GM23338 (cell line): Measurements from ENCODE around the gene PLXNA2. TPM values are rescaled to one million over a fixed set of nuclear protein-coding genes. Genes with fewer than 3 reads are reported as not detected.

Experiments used
- ATAC-seq: fragments of 200-7000 bp; cut with Tn5 transposase; 3 replicates; pipeline ENCODE4 v1.9.1; 2020
- DNase-seq: peaks from one replicate; pipeline ENCODE4 v3.0.0-alpha.2; 2015; ENCODE audit warnings: low spot score
- H2AFZ ChIP-seq: fragments of 200-600 bp; sonication (generic); 2 replicates; pipeline ENCODE4 v1.8.0; 2016; ENCODE audit warnings: antibody characterized with exemption, mild to moderate bottlenecking, moderate library complexity
- H3F3A ChIP-seq: fragments of 200-600 bp; sonication (generic); replicated peaks from 2 replicates; pipeline ENCODE4 v1.8.0; 2017; ENCODE audit warnings: antibody characterized with exemption, mixed run types, low read depth
- H3K27ac ChIP-seq: fragments of 200-600 bp; sonication (generic); 2 replicates; pipeline ENCODE4 v1.6.1; 2016; ENCODE audit warnings: low read depth
- H3K27me3 ChIP-seq: fragments of 200-600 bp; sonication (generic); 2 replicates; pipeline ENCODE4 v1.8.0; 2016; ENCODE audit warnings: mild to moderate bottlenecking, mixed run types, moderate library complexity; ENCODE audit not compliant: insufficient read depth
- H3K36me3 ChIP-seq: fragments of 200-600 bp; sonication (generic); 2 replicates; pipeline ENCODE4 v1.8.0; 2016; ENCODE audit warnings: mild to moderate bottlenecking; ENCODE audit not compliant: insufficient read depth
- H3K4me1 ChIP-seq: fragments of 200-600 bp; sonication (generic); 2 replicates; pipeline ENCODE4 v1.8.0; 2016; ENCODE audit warnings: mild to moderate bottlenecking, moderate library complexity; ENCODE audit not compliant: insufficient read depth
- H3K4me2 ChIP-seq: fragments of 200-600 bp; sonication (generic); 2 replicates; pipeline ENCODE4 v1.7.1; 2017; ENCODE audit warnings: mixed run types
- H3K4me3 ChIP-seq: fragments of 200-600 bp; sonication (generic); 2 replicates; pipeline ENCODE4 v1.6.1; 2016; ENCODE audit warnings: mixed run types
- H3K79me2 ChIP-seq: fragments of 200-600 bp; sonication (generic); replicated peaks from 2 replicates; pipeline ENCODE4 v1.8.0; 2017; ENCODE audit warnings: mild to moderate bottlenecking; ENCODE audit not compliant: insufficient read depth
- H3K9me2 ChIP-seq: fragments of 200-600 bp; sonication (generic); 2 replicates; pipeline ENCODE4 v1.8.0; 2017; ENCODE audit not compliant: insufficient read depth
- H4K20me1 ChIP-seq: fragments of 200-600 bp; sonication (generic); replicated peaks from 2 replicates; pipeline ENCODE4 v1.8.0; 2017; ENCODE audit warnings: mild to moderate bottlenecking; ENCODE audit not compliant: insufficient read depth
- H3K27ac Mint-ChIP-seq: 2 replicates; pipeline ENCODE4 v1.8.0; 2020; ENCODE audit warnings: inconsistent platforms, mild to moderate bottlenecking, moderate library complexity, mixed read lengths
- H3K27me3 Mint-ChIP-seq: 3 replicates; pipeline ENCODE4 v1.8.0; 2022; ENCODE audit warnings: low read depth, mild to moderate bottlenecking, moderate library complexity, mixed read lengths, inconsistent platforms; ENCODE audit not compliant: insufficient read depth, poor library complexity
- H3K36me3 Mint-ChIP-seq: 3 replicates; pipeline ENCODE4 v1.8.0; 2021; ENCODE audit warnings: low read depth, mild to moderate bottlenecking, inconsistent platforms, moderate library complexity, mixed read lengths
- H3K4me1 Mint-ChIP-seq: 3 replicates; pipeline ENCODE4 v1.8.0; 2020; ENCODE audit warnings: mild to moderate bottlenecking, inconsistent platforms, mixed read lengths
- H3K4me3 Mint-ChIP-seq: 3 replicates; pipeline ENCODE4 v1.8.0; 2021; ENCODE audit warnings: moderate library complexity, mild to moderate bottlenecking, inconsistent platforms, mixed read lengths
- H3K9me3 Mint-ChIP-seq: 3 replicates; pipeline ENCODE4 v1.8.0; 2020; ENCODE audit warnings: moderate library complexity, mild to moderate bottlenecking, inconsistent platforms, mixed read lengths
- CREB1 ChIP-seq: fragments of 250-450 bp; sonication (Bioruptor Pico); IDR thresholded peaks from 2 replicates; pipeline ENCODE4 v1.5.0; 2020; ENCODE audit warnings: low read depth, mild to moderate bottlenecking, moderate library complexity
- ETS1 ChIP-seq: IDR thresholded peaks from 2 replicates; pipeline ENCODE4 v1.6.1; 2016; ENCODE audit warnings: antibody characterized with exemption
- JUNB ChIP-seq: IDR thresholded peaks from one replicate; pipeline ENCODE4 v1.6.1; 2016; ENCODE audit warnings: antibody characterized with exemption; ENCODE audit not compliant: unreplicated experiment
- NANOG ChIP-seq: IDR thresholded peaks from 2 replicates; pipeline ENCODE4 v1.6.1; 2016; ENCODE audit warnings: antibody characterized with exemption, borderline replicate concordance
- POLR2AphosphoS5 ChIP-seq: IDR thresholded peaks from 2 replicates; pipeline ENCODE4 v1.6.1; 2016; ENCODE audit warnings: antibody characterized with exemption, low read depth
- REST ChIP-seq: IDR thresholded peaks from one replicate; pipeline ENCODE4 v1.6.1; 2018; ENCODE audit warnings: antibody characterized with exemption; ENCODE audit not compliant: unreplicated experiment
- ZNF331 ChIP-seq: fragments of 250-450 bp; sonication (Bioruptor Pico); IDR thresholded peaks from 2 replicates; pipeline ENCODE4 v1.5.0; 2020; ENCODE audit warnings: low read depth, mild to moderate bottlenecking, moderate library complexity
- polyA plus RNA-seq: library from polyadenylated mRNA; unstranded; fragments of >200 nt; fragmentation: Nextera tagmentation; extraction: Ambion mirVana; gene quantifications from 2 replicates; pipeline ENCODE4 v1.2.1, GENCODE V29; 2016
- total RNA-seq: library from RNA; depleted of rRNA; stranded (reverse); fragments of >200 nt; shearing (Covaris generic); gene quantifications from 2 replicates; pipeline ENCODE4 v1.2.3, GENCODE V29; 2014
- TF ChIP-seq, protein P1 (sequence below), 2 experiments: fragments of 200-600 bp in 1 of 2; sonication (generic) in 1 of 2; conservative IDR thresholded peaks; 2 replicates each; pipeline versions ENCODE4 v1.5.1 to v1.6.1; 2016 to 2017; ENCODE audit warnings: antibody characterized with exemption in 2 of 2, low read depth in 2 of 2, mild to moderate bottlenecking in 2 of 2, moderate library complexity in 1 of 2
- TF ChIP-seq, protein P2 (sequence below): fragments of 250-450 bp; sonication (Bioruptor Pico); IDR thresholded peaks from 2 replicates; pipeline ENCODE4 v1.5.0; 2020; ENCODE audit warnings: mild to moderate bottlenecking, moderate library complexity

Gene PLXNA2
- total and polyA plus RNA-seq, 2 experiments from 2014 or later, result 0.40 to 1.8 TPM

GRCh38 chr1:208228550-208228949 is 15.6 kb downstream of the PLXNA2 start:
- no peaks in the 10 kb centered on the region for H3K9me2 ChIP-seq
- H4K20me1 ChIP-seq, result no peaks in the 10 kb centered on the region
- DNase-seq, result no peak
- no peaks in the 10 kb centered on the region for H3K27me3 ChIP-seq
- peaks cover 59% of the 10 kb centered on the region for H3K4me1 Mint-ChIP-seq
- no peaks in the 10 kb centered on the region for H3K36me3 Mint-ChIP-seq
- peaks cover 2% of the 10 kb centered on the region for H3K27me3 Mint-ChIP-seq
- no peak overlapping the region for H3K27ac Mint-ChIP-seq
- H3K4me2 ChIP-seq, result no peak overlapping the region
- peaks cover 11% of the 10 kb centered on the region for H3K4me1 ChIP-seq
- TF ChIP-seq CREB1, result no peak
- TF ChIP-seq, protein P1, sequence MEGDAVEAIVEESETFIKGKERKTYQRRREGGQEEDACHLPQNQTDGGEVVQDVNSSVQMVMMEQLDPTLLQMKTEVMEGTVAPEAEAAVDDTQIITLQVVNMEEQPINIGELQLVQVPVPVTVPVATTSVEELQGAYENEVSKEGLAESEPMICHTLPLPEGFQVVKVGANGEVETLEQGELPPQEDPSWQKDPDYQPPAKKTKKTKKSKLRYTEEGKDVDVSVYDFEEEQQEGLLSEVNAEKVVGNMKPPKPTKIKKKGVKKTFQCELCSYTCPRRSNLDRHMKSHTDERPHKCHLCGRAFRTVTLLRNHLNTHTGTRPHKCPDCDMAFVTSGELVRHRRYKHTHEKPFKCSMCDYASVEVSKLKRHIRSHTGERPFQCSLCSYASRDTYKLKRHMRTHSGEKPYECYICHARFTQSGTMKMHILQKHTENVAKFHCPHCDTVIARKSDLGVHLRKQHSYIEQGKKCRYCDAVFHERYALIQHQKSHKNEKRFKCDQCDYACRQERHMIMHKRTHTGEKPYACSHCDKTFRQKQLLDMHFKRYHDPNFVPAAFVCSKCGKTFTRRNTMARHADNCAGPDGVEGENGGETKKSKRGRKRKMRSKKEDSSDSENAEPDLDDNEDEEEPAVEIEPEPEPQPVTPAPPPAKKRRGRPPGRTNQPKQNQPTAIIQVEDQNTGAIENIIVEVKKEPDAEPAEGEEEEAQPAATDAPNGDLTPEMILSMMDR (conservative IDR thresholded peaks at IDR 0.05; ENCODE audit: low read depth in 2 of 2), result no peak
- no peak for TF ChIP-seq ETS1
- no peak for TF ChIP-seq REST
- no peak for TF ChIP-seq ZNF331
- TF ChIP-seq, protein P2, sequence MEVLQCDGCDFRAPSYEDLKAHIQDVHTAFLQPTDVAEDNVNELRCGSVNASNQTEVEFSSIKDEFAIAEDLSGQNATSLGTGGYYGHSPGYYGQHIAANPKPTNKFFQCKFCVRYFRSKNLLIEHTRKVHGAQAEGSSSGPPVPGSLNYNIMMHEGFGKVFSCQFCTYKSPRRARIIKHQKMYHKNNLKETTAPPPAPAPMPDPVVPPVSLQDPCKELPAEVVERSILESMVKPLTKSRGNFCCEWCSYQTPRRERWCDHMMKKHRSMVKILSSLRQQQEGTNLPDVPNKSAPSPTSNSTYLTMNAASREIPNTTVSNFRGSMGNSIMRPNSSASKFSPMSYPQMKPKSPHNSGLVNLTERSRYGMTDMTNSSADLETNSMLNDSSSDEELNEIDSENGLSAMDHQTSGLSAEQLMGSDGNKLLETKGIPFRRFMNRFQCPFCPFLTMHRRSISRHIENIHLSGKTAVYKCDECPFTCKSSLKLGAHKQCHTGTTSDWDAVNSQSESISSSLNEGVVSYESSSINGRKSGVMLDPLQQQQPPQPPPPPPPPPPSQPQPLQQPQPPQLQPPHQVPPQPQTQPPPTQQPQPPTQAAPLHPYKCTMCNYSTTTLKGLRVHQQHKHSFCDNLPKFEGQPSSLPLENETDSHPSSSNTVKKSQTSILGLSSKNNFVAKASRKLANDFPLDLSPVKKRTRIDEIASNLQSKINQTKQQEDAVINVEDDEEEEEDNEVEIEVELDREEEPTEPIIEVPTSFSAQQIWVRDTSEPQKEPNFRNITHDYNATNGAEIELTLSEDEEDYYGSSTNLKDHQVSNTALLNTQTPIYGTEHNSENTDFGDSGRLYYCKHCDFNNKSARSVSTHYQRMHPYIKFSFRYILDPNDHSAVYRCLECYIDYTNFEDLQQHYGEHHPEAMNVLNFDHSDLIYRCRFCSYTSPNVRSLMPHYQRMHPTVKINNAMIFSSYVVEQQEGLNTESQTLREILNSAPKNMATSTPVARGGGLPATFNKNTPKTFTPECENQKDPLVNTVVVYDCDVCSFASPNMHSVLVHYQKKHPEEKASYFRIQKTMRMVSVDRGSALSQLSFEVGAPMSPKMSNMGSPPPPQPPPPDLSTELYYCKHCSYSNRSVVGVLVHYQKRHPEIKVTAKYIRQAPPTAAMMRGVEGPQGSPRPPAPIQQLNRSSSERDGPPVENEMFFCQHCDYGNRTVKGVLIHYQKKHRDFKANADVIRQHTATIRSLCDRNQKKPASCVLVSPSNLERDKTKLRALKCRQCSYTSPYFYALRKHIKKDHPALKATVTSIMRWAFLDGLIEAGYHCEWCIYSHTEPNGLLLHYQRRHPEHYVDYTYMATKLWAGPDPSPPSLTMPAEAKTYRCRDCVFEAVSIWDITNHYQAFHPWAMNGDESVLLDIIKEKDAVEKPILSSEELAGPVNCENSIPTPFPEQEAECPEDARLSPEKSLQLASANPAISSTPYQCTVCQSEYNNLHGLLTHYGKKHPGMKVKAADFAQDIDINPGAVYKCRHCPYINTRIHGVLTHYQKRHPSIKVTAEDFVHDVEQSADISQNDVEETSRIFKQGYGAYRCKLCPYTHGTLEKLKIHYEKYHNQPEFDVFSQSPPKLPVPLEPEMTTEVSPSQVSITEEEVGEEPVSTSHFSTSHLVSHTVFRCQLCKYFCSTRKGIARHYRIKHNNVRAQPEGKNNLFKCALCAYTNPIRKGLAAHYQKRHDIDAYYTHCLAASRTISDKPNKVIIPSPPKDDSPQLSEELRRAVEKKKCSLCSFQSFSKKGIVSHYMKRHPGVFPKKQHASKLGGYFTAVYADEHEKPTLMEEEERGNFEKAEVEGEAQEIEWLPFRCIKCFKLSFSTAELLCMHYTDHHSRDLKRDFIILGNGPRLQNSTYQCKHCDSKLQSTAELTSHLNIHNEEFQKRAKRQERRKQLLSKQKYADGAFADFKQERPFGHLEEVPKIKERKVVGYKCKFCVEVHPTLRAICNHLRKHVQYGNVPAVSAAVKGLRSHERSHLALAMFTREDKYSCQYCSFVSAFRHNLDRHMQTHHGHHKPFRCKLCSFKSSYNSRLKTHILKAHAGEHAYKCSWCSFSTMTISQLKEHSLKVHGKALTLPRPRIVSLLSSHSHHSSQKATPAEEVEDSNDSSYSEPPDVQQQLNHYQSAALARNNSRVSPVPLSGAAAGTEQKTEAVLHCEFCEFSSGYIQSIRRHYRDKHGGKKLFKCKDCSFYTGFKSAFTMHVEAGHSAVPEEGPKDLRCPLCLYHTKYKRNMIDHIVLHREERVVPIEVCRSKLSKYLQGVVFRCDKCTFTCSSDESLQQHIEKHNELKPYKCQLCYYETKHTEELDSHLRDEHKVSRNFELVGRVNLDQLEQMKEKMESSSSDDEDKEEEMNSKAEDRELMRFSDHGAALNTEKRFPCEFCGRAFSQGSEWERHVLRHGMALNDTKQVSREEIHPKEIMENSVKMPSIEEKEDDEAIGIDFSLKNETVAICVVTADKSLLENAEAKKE (CRISPR knock-in tag), result no peak
- no peak for TF ChIP-seq NANOG
- TF ChIP-seq POLR2AphosphoS5, result no peak
- TF ChIP-seq JUNB, result no peak
- H3K79me2 ChIP-seq, result no peaks in the 10 kb centered on the region
- no peak overlapping the region for H3K27ac ChIP-seq
- H2AFZ ChIP-seq, result no peak overlapping the region
- no peak overlapping the region for H3K4me3 ChIP-seq
- H3K4me3 Mint-ChIP-seq, result no peak overlapping the region
- H3F3A ChIP-seq, result no peaks in the 10 kb centered on the region
- no peak for ATAC-seq
- no peaks in the 10 kb centered on the region for H3K9me3 Mint-ChIP-seq
- no peaks in the 10 kb centered on the region for H3K36me3 ChIP-seq
